OCI-LY7 (cell line): ENCODE data around the gene IZUMO1.

Experiments
- EZH2phosphoT487 ChIP-seq: fragments of 200-600 bp; sonication (generic); IDR thresholded peaks from 2 replicates; pipeline ENCODE4 v1.6.1; 2018; ENCODE audit warnings: low read depth, borderline replicate concordance, mild to moderate bottlenecking, mixed run types, antibody characterized with exemption, low read length, moderate library complexity, mixed read lengths
- TF ChIP-seq, protein P1 (sequence below): fragments of 200-600 bp; sonication (generic); conservative IDR thresholded peaks from 2 replicates; pipeline ENCODE4 v1.5.1; 2014; ENCODE audit warnings: mild to moderate bottlenecking, antibody characterized with exemption, low read length, moderate library complexity, mixed read lengths

DNA sequence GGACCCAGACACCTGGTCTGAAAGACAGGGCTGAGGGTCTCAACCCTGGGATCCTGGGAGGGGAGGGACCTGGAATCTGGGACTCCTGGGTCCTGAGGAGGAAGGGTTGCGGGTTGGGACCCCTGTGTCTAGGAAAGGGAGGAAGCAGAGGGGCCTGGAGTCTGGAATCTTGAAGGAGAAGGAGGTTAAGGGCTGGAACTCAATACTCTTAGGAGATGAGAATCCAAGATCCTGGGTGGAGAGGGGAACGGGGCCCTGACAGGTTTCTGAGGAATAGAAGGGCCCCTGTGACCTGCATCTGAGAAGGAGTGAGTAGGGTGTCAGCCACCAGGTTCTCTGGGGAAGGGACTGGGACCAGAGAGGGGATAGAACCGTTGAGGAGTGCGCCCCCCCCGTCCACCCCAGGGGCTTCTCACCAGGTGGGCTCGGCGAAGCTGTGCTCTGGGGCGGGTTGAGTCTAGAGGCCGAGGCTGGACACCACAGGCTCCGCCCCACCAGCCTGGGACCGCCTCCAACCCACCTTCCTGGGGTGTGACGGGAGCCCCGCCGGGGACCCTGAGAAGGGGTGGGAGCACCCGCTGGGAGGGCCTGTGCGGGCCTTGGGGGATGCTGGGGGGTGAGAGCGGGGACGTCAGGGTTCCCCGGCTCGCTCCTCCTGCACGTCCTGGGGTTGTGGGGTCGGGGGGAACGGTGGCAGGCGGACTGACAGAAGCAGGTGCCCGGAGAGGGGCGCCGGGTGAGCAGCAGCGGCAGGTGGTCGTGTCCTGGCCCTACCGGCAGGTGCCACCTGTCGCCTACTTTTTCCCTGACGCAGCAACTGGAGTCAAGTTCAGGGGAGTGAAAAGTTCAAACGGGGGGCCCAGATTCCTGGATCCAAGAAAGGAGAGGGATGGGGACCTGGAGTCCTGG, 27.2 kb downstream of the IZUMO1 start, which contains the start of gene MAMSTR:
- TF ChIP-seq, protein P1, sequence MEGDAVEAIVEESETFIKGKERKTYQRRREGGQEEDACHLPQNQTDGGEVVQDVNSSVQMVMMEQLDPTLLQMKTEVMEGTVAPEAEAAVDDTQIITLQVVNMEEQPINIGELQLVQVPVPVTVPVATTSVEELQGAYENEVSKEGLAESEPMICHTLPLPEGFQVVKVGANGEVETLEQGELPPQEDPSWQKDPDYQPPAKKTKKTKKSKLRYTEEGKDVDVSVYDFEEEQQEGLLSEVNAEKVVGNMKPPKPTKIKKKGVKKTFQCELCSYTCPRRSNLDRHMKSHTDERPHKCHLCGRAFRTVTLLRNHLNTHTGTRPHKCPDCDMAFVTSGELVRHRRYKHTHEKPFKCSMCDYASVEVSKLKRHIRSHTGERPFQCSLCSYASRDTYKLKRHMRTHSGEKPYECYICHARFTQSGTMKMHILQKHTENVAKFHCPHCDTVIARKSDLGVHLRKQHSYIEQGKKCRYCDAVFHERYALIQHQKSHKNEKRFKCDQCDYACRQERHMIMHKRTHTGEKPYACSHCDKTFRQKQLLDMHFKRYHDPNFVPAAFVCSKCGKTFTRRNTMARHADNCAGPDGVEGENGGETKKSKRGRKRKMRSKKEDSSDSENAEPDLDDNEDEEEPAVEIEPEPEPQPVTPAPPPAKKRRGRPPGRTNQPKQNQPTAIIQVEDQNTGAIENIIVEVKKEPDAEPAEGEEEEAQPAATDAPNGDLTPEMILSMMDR: no peak
- TF ChIP-seq EZH2phosphoT487: no peak
